BLaER1 treated with 17β-estradiol and CSF1 and Interleukin-3, amounts not matched to agents 10 nM and 100 nM (cell line): ENCODE data around the gene RNPEP.
A peak's percentile ranks its signal among the peaks of the same experiment; 100 is the strongest.

ENCODE experiments used
- H3K27ac ChIP-seq, 11 experiments: shearing (Covaris generic); formaldehyde crosslinking; 2 replicates each; pipeline ENCODE4 v1.8.1; 2022
- H3K27me3 ChIP-seq, 11 experiments: shearing (Covaris generic); formaldehyde crosslinking; 2 replicates each; pipeline ENCODE4 v1.8.1; 2022
- H3K36me3 ChIP-seq, 11 experiments: shearing (Covaris generic); formaldehyde crosslinking; 2 replicates each; pipeline ENCODE4 v1.8.1; 2022
- H3K4me1 ChIP-seq, 10 experiments: shearing (Covaris generic); formaldehyde crosslinking; 2 replicates each; pipeline ENCODE4 v1.8.1; 2022
- H3K4me2 ChIP-seq, 11 experiments: shearing (Covaris generic); formaldehyde crosslinking; 2 replicates each; pipeline ENCODE4 v1.8.1; 2022
- H3K4me3 ChIP-seq, 10 experiments: shearing (Covaris generic); formaldehyde crosslinking; 2 replicates each; pipeline ENCODE4 v1.8.1; 2022
- H3K9ac ChIP-seq, 11 experiments: shearing (Covaris generic); formaldehyde crosslinking; 2 replicates each; pipeline ENCODE4 v1.8.1; 2022
- H3K9me3 ChIP-seq, 11 experiments: shearing (Covaris generic); formaldehyde crosslinking; replicated peaks in 1 of 11; 2 replicates each; pipeline ENCODE4 v1.8.1; 2022
- H4K20me1 ChIP-seq, 11 experiments: shearing (Covaris generic); formaldehyde crosslinking; 2 replicates each; pipeline ENCODE4 v1.8.1; 2022
- Cebpa-rat ChIP-seq, 11 experiments: shearing (Covaris generic); IDR thresholded peaks; 2 replicates each; pipeline ENCODE4 v1.8.1; 2022

Gene RNPEP

DNA sequence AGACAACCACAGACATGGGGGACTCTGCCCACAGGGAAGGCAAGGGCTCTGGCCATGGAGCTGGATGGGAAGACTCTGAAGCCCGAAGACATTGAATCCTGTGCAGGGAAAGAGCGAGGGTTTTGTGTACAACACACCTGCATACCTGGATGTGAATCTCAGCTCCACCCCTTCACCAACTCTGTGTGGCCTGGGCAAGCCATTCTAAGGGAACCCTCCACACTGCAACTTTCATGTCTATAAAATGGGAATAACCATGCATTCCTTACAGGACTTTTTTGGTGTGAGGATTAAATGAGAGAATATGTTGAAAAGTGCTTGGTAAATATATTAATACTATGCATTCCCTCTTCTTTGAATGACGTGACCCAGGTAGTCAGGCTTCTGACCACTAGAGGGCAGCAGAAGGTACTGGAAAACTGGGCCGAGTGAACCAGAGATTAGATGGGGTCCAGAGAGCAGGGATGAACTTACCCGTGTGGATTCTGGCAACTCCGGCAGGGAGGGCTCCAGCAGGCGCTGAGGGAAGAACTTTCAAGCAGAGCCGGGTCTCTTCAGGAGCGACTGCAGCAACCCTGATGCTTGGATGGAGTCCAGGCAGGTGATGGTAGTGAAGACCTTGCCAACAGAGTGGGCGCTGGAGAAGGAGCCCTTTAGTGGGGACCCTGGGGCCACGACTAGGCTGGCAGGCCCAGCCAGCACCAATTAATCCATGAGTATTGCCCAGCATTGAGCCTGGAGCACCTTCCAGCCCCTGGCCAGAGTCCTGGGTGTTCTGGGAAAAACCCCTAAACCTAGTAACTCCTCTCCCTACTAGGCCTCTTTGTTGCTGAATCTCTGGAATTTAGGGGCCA lies 27.1 kb downstream of the RNPEP start:
- no peak for TF ChIP-seq Cebpa-rat (IDR thresholded peaks at IDR 0.05)
- Histone ChIP-seq H4K20me1 (peaks cover 0 to 50% (median 6%) of the 10 kb centered on the region in 11 experiments; a peak in 10 of 22 replicates), H3K4me3 (no peak overlapping the region), H3K9ac (no peak overlapping the region), H3K9me3 (no peaks in the 10 kb centered on the region), H3K4me1 (peaks cover 0 to 6% (median 0%) of the 10 kb centered on the region in 10 experiments; a peak in 4 of 20 replicates), H3K4me2 (no peak overlapping the region), H3K27ac (no peak overlapping the region), H3K27me3 (no peaks in the 10 kb centered on the region), H3K36me3 (peaks cover 27 to 36% (median 35%) of the 10 kb centered on the region in 11 experiments)

- Histone ChIP-seq H3K27ac (no peak within 1 kb of the TSS), H3K36me3 (peaks cover 19 to 28% (median 26%) of the 10 kb centered on the region in 11 experiments), H3K9me3 (no peaks in the 10 kb centered on the region), H3K9ac (no peak within 1 kb of the TSS), H3K4me2 (no peak within 1 kb of the TSS), H3K27me3 (no peaks in the 10 kb centered on the region), H3K4me3 (no peak within 1 kb of the TSS), H4K20me1 (peaks cover 0 to 42% (median 4%) of the 10 kb centered on the region in 11 experiments; a peak in 9 of 22 replicates), H3K4me1 (peaks cover 0 to 6% (median 0%) of the 10 kb centered on the region in 10 experiments; a peak in 4 of 20 replicates)
- no peak for TF ChIP-seq Cebpa-rat (IDR thresholded peaks at IDR 0.05)
Observed at GRCh38 chr1:202010180-202011015, 27.9 kb downstream of the RNPEP start, which contains the start of gene ELF3. Gene ELF3, plus strand, starts transcription at chr1:202010587. Its CDS starts 550 bp downstream, at chr1:202011137.

GRCh38 chr1:202011994-202012393 lies 29.5 kb downstream of the RNPEP start:
- Histone ChIP-seq H3K9ac (no peak overlapping the region), H3K4me2 (peak overlapping the region in 3 of 11 experiments; percentile 8 to 18 (median 12); a peak in 2 of 22 replicates)
- TF ChIP-seq Cebpa-rat (IDR thresholded peaks at IDR 0.05), result no peak

GRCh38 chr1:202012544-202013478 lies 30.4 kb downstream of the RNPEP start:
- Histone ChIP-seq H3K27ac (no peak overlapping the region), H3K27me3 (no peaks in the 10 kb centered on the region), H3K9ac (no peak overlapping the region), H3K9me3 (no peaks in the 10 kb centered on the region), H3K4me3 (no peak overlapping the region), H3K4me2 (no peak overlapping the region), H4K20me1 (peaks cover 0 to 19% (median 0%) of the 10 kb centered on the region in 11 experiments; a peak in 6 of 22 replicates), H3K4me1 (peaks cover 0 to 6% (median 0%) of the 10 kb centered on the region in 10 experiments; a peak in 7 of 20 replicates), H3K36me3 (peaks cover 0 to 4% (median 3%) of the 10 kb centered on the region in 11 experiments; a peak in 7 of 22 replicates)
- no peak for TF ChIP-seq Cebpa-rat (IDR thresholded peaks at IDR 0.05)

More at GRCh38 chr1:202011994-202012393, 29.5 kb downstream of the RNPEP start:
- Histone ChIP-seq H3K36me3 (peaks cover 3 to 12% (median 11%) of the 10 kb centered on the region in 11 experiments; a peak in 19 of 22 replicates), H4K20me1 (peaks cover 0 to 27% (median 0%) of the 10 kb centered on the region in 11 experiments; a peak in 8 of 22 replicates), H3K4me3 (no peak overlapping the region), H3K4me1 (peaks cover 0 to 6% (median 0%) of the 10 kb centered on the region in 10 experiments; a peak in 4 of 20 replicates), H3K9me3 (no peaks in the 10 kb centered on the region), H3K27me3 (no peaks in the 10 kb centered on the region), H3K27ac (no peak overlapping the region)

DNA sequence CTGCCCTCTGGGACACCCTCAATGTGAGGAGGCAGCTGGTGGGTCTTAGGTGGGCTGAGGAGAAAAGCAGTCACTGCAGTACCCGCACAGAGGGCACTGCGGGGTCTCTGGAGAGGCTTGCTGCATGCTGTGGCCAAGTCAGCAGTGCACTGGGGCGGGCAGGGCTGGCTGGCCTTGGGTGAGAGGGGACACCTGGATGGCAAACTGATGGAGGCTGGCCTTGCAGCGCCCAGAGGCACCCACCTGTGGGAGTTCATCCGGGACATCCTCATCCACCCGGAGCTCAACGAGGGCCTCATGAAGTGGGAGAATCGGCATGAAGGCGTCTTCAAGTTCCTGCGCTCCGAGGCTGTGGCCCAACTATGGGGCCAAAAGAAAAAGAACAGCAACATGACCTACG lies 31.2 kb downstream of the RNPEP start:
- H3K4me3 ChIP-seq, result no peak overlapping the region
- no peaks in the 10 kb centered on the region for H3K36me3 ChIP-seq
- H3K9ac ChIP-seq, result no peak overlapping the region
- H3K4me2 ChIP-seq, result no peak overlapping the region
- no peaks in the 10 kb centered on the region for H3K27me3 ChIP-seq
- no peak for TF ChIP-seq Cebpa-rat (IDR thresholded peaks at IDR 0.05)
- H3K4me1 ChIP-seq, result peaks cover 0 to 14% (median 7%) of the 10 kb centered on the region in 10 experiments; a peak in 16 of 20 replicates
- no peak overlapping the region for H3K27ac ChIP-seq
- H3K9me3 ChIP-seq, result no peaks in the 10 kb centered on the region
- H4K20me1 ChIP-seq, result peaks cover 0 to 14% (median 0%) of the 10 kb centered on the region in 11 experiments; a peak in 4 of 22 replicates

- no peak overlapping the region for H3K4me3 ChIP-seq
- no peaks in the 10 kb centered on the region for H3K9me3 ChIP-seq
- no peak overlapping the region for H3K27ac ChIP-seq
- no peak for TF ChIP-seq Cebpa-rat (IDR thresholded peaks at IDR 0.05)
- H3K27me3 ChIP-seq, result no peaks in the 10 kb centered on the region
- H3K4me2 ChIP-seq, result no peak overlapping the region
- no peaks in the 10 kb centered on the region for H3K36me3 ChIP-seq
- peaks cover 0 to 18% (median 11%) of the 10 kb centered on the region in 10 experiments; a peak in 17 of 20 replicates for H3K4me1 ChIP-seq
- H3K9ac ChIP-seq, result no peak overlapping the region
- peaks cover 0 to 13% (median 0%) of the 10 kb centered on the region in 11 experiments; a peak in 4 of 22 replicates for H4K20me1 ChIP-seq
Observed at GRCh38 chr1:202014060-202014459, 31.6 kb downstream of the RNPEP start.

GRCh38 chr1:202014915-202015661 lies 32.6 kb downstream of the RNPEP start:
- Histone ChIP-seq H3K27me3 (no peaks in the 10 kb centered on the region), H3K9me3 (no peaks in the 10 kb centered on the region), H3K4me2 (no peak overlapping the region), H3K4me1 (peaks cover 0 to 20% (median 13%) of the 10 kb centered on the region in 10 experiments; a peak in 17 of 20 replicates), H3K4me3 (no peak overlapping the region), H3K36me3 (no peaks in the 10 kb centered on the region), H3K9ac (no peak overlapping the region), H4K20me1 (0 out of 22 replicates have a peak, but pooled peaks cover 0 to 4% (median 0%) of the 10 kb centered on the region in 11 experiments), H3K27ac (no peak overlapping the region)
- TF ChIP-seq Cebpa-rat (IDR thresholded peaks at IDR 0.05), result no peak
